ENCODE measurements around the gene ZFR.
"Not testable (repeated sequence)": the region's sequence is repeated elsewhere in the genome, so short reads cannot be mapped to it uniquely, and the experiment has no call there.

The ZFR gene

GRCh38 chr5:32413466-32414263 lies 30.9 kb downstream of the ZFR start:
- in situ Hi-C loops (cut with HindIII; ENCODE audit: low sequenced_read_pairs), result no loop called here

- in situ Hi-C loops (cut with HindIII; ENCODE audit: low sequenced_read_pairs), result no loop called here
Measured at GRCh38 chr5:32410630-32411029, 33.9 kb downstream of the ZFR start.

DNA sequence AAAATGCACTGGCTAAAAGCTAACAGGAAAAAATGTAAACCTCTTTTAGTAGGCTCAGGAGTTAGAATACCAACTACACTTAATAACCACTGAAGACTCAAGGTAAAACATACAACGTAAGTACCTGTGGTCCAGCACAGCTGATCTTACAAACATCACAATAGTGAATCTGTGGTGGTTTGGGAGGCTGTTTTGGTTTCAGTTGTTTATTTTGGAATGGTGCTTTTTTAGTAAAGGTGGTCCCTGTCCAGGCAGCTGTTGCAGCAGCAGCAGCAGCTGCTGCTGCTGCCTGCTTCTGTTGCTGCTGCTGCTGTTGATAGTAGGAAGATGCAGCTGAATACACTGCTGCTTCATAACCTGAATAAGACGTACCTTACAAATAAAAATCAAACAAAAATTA lies 37.9 kb downstream of the ZFR start:
- in situ Hi-C loops (cut with HindIII; ENCODE audit: low sequenced_read_pairs), result no loop called here

DNA sequence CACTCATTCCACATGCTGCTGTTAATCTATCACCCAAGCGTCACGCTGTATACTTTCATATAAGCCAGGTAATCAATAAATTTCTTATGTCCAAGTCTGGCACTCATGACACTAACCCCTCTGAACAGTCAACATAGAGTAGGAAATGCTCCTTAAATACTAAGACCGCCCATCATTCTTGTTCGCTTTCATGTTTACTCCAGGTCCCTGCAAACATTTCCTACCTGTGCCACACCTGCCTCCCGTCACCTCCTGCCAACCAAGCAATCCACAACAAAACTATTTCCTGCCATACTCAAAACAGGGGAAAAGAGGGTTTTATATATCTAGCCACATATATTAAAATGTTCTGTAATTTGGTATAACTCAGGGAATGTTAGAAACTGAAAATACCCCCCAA lies 39.0 kb downstream of the ZFR start:
- in situ Hi-C loops (cut with HindIII; ENCODE audit: low sequenced_read_pairs), result no loop called here

- in situ Hi-C loops (cut with HindIII; ENCODE audit: low sequenced_read_pairs), result no loop called here
Measured at GRCh38 chr5:32403760-32404159, 40.8 kb downstream of the ZFR start.

DNA sequence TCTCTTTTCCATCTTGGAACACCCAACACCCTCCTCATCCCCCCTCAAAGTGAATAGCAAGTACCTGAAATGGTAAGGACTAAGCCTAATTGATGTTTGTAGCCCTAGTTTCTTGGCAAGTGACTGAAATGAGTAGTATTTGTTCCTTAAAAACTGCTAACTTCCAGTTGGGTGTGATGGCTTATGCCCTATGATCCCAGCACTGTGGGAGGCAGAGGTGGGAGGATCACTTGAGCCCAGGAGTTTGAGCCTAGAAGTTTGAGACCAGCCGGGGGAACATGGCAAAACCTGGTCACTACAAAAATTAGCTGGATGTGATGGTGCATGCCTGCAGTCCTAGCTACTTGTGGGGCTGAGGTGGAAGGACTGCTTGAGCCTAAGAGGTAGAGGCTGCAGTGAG lies 44.1 kb downstream of the ZFR start:
- in situ Hi-C loops (cut with HindIII; ENCODE audit: low sequenced_read_pairs), result no loop called here

DNA sequence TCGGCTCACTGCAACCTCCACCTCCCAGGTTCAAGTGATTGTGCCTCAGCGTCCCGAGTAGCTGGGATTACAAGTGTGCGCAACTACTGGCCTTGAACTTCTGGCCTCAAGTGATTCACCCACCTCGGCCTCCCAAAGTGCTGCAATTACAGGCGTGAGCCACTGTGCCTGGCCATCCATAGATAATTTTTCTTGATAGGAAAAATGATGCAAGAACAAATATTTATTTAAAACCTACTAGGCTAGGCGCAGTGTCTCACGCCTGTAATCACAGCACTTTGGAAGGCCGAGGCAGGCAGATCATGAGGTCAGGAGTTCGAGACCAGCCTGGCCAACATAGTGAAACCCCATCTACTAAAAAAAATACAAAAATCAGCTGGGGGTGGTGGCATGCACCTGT lies 45.8 kb downstream of the ZFR start:
- in situ Hi-C loops (cut with HindIII; ENCODE audit: low sequenced_read_pairs), result not testable (repeated sequence)

DNA sequence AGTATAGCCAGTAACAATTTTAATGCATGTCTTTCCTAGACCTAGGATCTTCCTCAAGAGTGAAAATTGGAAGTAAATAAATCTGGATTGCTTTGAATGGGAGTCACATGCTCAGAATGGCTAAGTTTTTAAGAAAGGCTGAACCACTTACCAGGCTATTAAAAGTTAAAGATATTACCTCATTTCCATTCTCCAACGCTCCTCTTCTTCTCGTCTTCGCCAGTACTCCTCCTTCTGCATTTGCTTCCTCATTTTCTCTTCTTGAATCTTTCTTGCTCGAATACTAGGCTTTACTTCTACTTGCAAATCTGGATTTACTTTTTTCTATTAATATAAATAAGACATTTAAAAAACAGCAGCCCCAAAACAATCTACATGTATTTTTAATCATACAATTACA lies 49.6 kb downstream of the ZFR start:
- in situ Hi-C loops (cut with HindIII; ENCODE audit: low sequenced_read_pairs), result no loop called here

GRCh38 chr5:32392039-32392438 lies 52.5 kb downstream of the ZFR start:
- in situ Hi-C loops (cut with HindIII; ENCODE audit: low sequenced_read_pairs), result no loop called here

- in situ Hi-C loops (cut with HindIII; ENCODE audit: low sequenced_read_pairs), result no loop called here
Measured at GRCh38 chr5:32390819-32391591, 53.5 kb downstream of the ZFR start.

GRCh38 chr5:32388432-32389129 lies 56.0 kb downstream of the ZFR start:
- in situ Hi-C loops (cut with HindIII; ENCODE audit: low sequenced_read_pairs), result no loop called here

DNA sequence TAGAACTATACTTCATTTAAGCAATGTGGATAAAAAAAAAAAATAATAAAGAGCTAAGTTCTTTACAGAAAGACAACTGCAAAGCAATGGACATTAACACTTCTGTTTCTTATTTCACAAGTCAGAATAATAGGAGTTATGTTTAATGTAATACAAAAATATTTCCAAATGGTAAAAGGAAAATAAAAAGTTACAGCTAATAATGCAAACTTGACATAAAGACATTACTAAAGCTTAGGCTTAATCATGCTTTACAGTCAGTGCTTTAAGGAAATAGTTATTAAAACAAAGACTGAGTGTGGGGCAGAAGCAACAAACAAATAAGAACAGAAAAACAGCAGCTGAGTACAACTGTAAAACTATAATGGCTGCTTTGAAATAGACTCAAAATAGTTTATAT lies 56.7 kb downstream of the ZFR start:
- in situ Hi-C loops (cut with HindIII; ENCODE audit: low sequenced_read_pairs), result no loop called here

- in situ Hi-C loops (cut with HindIII; ENCODE audit: low sequenced_read_pairs), result no loop called here
Measured at GRCh38 chr5:32387211-32387610, 57.3 kb downstream of the ZFR start.

DNA sequence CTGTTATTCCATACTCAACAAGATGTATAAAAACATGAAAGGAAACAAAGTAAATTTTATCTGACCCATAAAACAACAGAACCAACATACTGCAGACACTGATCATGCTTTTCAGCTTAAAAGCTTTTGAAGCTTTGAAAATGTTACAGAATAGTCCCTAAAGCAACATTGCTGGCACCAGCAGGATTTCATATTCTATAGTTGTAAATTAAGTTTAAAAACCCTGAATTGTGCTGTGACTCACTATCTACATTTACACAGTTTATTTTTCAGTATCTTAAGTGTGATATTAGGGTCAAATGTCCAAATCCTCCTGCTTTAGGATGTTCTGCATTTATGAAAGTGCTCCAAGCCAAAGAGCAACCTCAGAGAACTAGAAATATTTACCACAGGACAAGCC lies 59.9 kb downstream of the ZFR start:
- in situ Hi-C loops (cut with HindIII; ENCODE audit: low sequenced_read_pairs), result no loop called here

DNA sequence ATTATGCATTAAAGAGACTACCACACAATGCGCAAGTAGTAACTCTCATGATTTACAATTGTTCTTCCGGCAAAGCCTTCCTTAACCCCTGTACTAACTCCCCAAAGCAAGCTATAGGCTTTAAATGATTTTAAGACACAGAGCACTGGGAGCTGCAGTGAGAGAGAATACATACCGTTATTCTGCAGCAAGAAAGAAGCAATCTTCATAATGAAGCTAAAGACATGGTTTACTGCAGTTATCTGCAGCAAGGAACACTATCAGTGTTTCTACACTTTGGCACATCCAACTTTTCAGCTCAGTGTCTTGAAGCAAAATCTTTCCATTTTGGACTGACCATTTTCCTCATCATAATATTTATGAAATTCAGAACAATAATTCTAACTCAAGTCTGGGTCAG lies 61.0 kb downstream of the ZFR start:
- in situ Hi-C loops (cut with HindIII; ENCODE audit: low sequenced_read_pairs), result no loop called here

GRCh38 chr5:32383065-32383464 lies 61.5 kb downstream of the ZFR start:
- in situ Hi-C loops (cut with HindIII; ENCODE audit: low sequenced_read_pairs), result no loop called here

- in situ Hi-C loops (cut with HindIII; ENCODE audit: low sequenced_read_pairs), result no loop called here
Measured at GRCh38 chr5:32379421-32379820, 65.1 kb downstream of the ZFR start.

DNA sequence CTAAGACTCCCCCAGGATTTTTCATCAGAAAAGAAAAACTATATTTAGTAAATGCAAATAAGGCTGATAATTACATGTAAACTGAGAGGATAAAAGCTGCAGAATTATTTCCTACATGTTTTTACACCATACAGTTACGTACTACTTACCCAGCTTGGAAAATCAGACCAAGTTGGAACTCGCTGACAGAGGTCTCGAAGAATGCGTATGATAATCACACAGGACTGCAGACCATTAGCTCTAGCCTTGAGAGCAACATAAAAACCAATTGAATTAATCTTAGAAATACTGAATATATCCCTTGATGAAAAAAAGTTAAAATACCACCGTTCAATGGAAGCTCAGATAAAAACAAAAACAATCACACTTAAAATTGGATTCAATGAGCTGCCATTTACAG lies 65.6 kb downstream of the ZFR start:
- in situ Hi-C loops (cut with HindIII; ENCODE audit: low sequenced_read_pairs), result no loop called here

DNA sequence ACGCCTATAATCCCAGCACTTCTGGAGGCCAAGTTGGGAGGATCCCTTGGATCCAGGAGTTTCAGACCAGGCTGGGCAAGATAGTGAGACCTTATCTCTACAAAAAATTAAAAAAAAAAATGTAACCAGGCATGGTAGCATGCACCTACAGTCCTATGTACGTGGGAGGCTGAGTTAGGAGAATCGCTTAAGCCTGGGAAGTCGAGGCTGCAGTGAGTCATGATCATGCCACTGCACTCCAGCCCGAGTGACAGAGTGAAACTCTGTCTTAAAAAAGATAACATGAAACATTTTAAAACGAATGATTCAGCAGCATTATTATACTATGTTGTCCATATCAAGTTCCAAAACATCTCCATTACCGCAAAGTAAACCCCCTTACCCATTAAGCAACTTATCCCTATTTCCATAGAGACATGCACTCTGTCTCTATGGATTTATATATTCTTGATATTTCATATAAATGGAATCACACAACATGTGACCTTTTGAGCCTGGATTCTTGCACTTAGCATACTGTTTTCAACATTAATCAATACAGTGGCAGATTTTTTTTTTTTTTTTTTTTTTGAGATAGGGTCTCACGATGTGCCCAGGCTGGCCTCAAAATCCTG lies 74.9 kb downstream of the ZFR start:
- in situ Hi-C loops (cut with HindIII; ENCODE audit: low sequenced_read_pairs), result no loop called here

- in situ Hi-C loops (cut with HindIII; ENCODE audit: low sequenced_read_pairs), result no loop called here
Measured at GRCh38 chr5:32369032-32369431, 75.5 kb downstream of the ZFR start.

DNA sequence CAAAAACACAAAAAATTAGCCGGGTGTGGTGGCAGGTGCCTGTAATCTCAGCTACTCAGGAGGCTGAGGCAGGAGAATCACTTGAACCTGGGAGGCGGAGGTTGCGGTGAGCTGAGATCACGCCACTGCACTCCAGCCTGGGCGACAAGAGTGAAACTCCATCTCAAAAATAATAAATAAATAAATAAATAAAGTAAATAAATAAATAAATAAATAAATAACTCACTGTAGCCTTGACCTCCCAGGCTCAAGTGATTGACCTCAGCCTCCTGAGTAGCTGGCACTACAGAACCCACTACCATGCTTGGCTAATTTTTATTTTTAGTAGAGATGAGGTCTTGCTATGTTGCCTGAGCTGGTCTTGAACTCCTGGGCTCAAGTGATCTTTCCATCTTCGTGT lies 77.3 kb downstream of the ZFR start:
- in situ Hi-C loops (cut with HindIII; ENCODE audit: low sequenced_read_pairs), result not testable (repeated sequence)

Data from DLD1 (cell line).